ENCODE results near the gene WASF2. TPM values are rescaled to one million over a fixed set of nuclear protein-coding genes. Genes with fewer than 3 reads are reported as not detected.
"Not testable (repeated sequence)": the region's sequence is repeated elsewhere in the genome, so short reads cannot be mapped to it uniquely, and the experiment has no call there.

Gene WASF2
- total RNA-seq, 4 donors from 2014 or later, result 53.7 to 92.8 (median 79.8) TPM

GRCh38 chr1:27464926-27465647 is 24.9 kb downstream of the WASF2 start:
- Histone ChIP-seq H3K36me3 (peaks cover 0 to 67% (median 0%) of the 10 kb centered on the region in 3 donors), H3K27ac (peak overlapping the region in 1 of 4 donors; percentile 32), H3K4me1 (peaks cover 20 to 92% (median 35%) of the 10 kb centered on the region in 3 donors), H3K27me3 (no peaks in the 10 kb centered on the region), H3K9me3 (no peaks in the 10 kb centered on the region), H3K4me3 (no peak overlapping the region)
- 72 to 77% methylated on average over 4 of the region's 4 CpGs for WGBS, 2 donors
- intact Hi-C loops (cut with DNase I), result no loop called here
- TF ChIP-seq CTCF (IDR thresholded peaks at IDR 0.05), result no peak
- no peak for TF ChIP-seq POLR2A (IDR thresholded peaks at IDR 0.05)
- DNase-seq, result no peak

GRCh38 chr1:27463916-27464315 is 26.1 kb downstream of the WASF2 start:
- WGBS, 2 donors, result 13 to 56% methylated on average over 6 of the region's 6 CpGs
- DNase-seq; H3K27me3 ChIP-seq; H3K4me3 ChIP-seq; H3K9me3 ChIP-seq; intact Hi-C loops (cut with DNase I): not testable (repeated sequence)
- Histone ChIP-seq H3K4me1 (peaks cover 13 to 92% (median 31%) of the 10 kb centered on the region in 3 donors), H3K36me3 (peaks cover 0 to 61% (median 0%) of the 10 kb centered on the region in 3 donors), H3K27ac (peak overlapping the region in 2 of 4 donors; percentile 32 to 34)

GRCh38 chr1:27458521-27458920 is 31.4 kb downstream of the WASF2 start:
- H3K27me3 ChIP-seq; H3K4me3 ChIP-seq; H3K27ac ChIP-seq; H3K9me3 ChIP-seq; intact Hi-C loops (cut with DNase I); DNase-seq: not testable (repeated sequence)
- 73 to 79% methylated on average over 10 of the region's 10 CpGs for WGBS, 2 donors
- peaks cover 2 to 79% (median 31%) of the 10 kb centered on the region in 3 donors for H3K4me1 ChIP-seq
- H3K36me3 ChIP-seq, result peaks cover 0 to 34% (median 0%) of the 10 kb centered on the region in 3 donors

GRCh38 chr1:27455139-27455811 is 34.7 kb downstream of the WASF2 start:
- peaks cover 0 to 22% (median 0%) of the 10 kb centered on the region in 3 donors for H3K36me3 ChIP-seq
- no peak overlapping the region for H3K4me3 ChIP-seq
- no peak for DNase-seq
- WGBS, 2 donors, result 25 to 28% methylated on average over 5 of the region's 5 CpGs
- peaks cover 0 to 85% (median 31%) of the 10 kb centered on the region in 3 donors for H3K4me1 ChIP-seq
- no peaks in the 10 kb centered on the region for H3K9me3 ChIP-seq
- TF ChIP-seq POLR2A (IDR thresholded peaks at IDR 0.05) (no peak), CTCF (IDR thresholded peaks at IDR 0.05) (no peak)
- peak overlapping the region; percentile 35 to 74 (median 49) for H3K27ac ChIP-seq
- no peaks in the 10 kb centered on the region for H3K27me3 ChIP-seq
- intact Hi-C loops (cut with DNase I), result no loop called here

GRCh38 chr1:27454610-27455009 is 35.4 kb downstream of the WASF2 start:
- H3K4me3 ChIP-seq, result no peak overlapping the region
- 94 to 97% methylated on average over 4 of the region's 4 CpGs for WGBS, 2 donors
- H3K9me3 ChIP-seq, result no peaks in the 10 kb centered on the region
- peaks cover 0 to 84% (median 25%) of the 10 kb centered on the region in 3 donors for H3K4me1 ChIP-seq
- H3K36me3 ChIP-seq, result peaks cover 0 to 29% (median 2%) of the 10 kb centered on the region in 3 donors
- TF ChIP-seq CTCF (IDR thresholded peaks at IDR 0.05) (no peak), POLR2A (IDR thresholded peaks at IDR 0.05) (no peak)
- no peak for DNase-seq
- intact Hi-C loops (cut with DNase I), result no loop called here
- peak overlapping the region in 2 of 4 donors; percentile 62 to 74 for H3K27ac ChIP-seq
- H3K27me3 ChIP-seq, result no peaks in the 10 kb centered on the region

GRCh38 chr1:27451343-27451742 is 38.6 kb downstream of the WASF2 start:
- Histone ChIP-seq H3K27ac (peak overlapping the region in 3 of 4 donors; percentile 10 to 46 (median 42)), H3K9me3 (no peaks in the 10 kb centered on the region), H3K27me3 (no peaks in the 10 kb centered on the region), H3K4me1 (peaks cover 0 to 89% (median 28%) of the 10 kb centered on the region in 3 donors), H3K4me3 (no peak overlapping the region), H3K36me3 (peaks cover 0 to 49% (median 6%) of the 10 kb centered on the region in 3 donors)
- 38 to 43% methylated on average over 1 of the region's 1 CpG for WGBS, 2 donors
- TF ChIP-seq CTCF (IDR thresholded peaks at IDR 0.05) (no peak), POLR2A (IDR thresholded peaks at IDR 0.05) (no peak)
- DNase-seq, result no peak
- intact Hi-C loops (cut with DNase I), result no loop called here

All from esophagus squamous epithelium (tissue), 5 donors.